HG03575 (cell line): ENCODE data around the gene ATG2B.
"Not testable (repeated sequence)": the region's sequence is repeated elsewhere in the genome, so short reads cannot be mapped to it uniquely, and the experiment has no call there.

Experiments
- ATAC-seq: cut with Tn5 transposase; IDR thresholded peaks from one replicate; pipeline ENCODE4 v1.9.1; 2021; ENCODE audit not compliant: unreplicated experiment, insufficient number of reproducible peaks, low FRiP score; ENCODE audit errors: extremely low read depth

Gene ATG2B

DNA sequence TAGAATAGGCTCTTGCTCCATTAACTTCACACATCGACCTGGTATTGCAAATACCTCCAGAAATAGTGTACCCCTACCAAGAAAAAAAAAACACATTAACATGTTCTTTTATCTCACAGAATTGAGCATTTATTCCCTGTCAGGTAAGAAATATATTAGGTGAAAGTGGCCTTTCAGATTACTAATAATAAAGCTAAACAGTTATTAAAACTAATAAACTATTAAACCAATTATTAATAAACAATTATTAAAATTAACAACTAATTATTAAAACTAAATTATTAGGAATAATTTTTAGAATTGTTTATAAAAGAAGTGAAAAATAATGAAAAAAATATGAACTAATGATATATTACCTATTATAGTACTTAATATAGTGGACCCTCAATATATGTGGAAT, 21.6 kb upstream of the ATG2B start:
- no peak for ATAC-seq

DNA sequence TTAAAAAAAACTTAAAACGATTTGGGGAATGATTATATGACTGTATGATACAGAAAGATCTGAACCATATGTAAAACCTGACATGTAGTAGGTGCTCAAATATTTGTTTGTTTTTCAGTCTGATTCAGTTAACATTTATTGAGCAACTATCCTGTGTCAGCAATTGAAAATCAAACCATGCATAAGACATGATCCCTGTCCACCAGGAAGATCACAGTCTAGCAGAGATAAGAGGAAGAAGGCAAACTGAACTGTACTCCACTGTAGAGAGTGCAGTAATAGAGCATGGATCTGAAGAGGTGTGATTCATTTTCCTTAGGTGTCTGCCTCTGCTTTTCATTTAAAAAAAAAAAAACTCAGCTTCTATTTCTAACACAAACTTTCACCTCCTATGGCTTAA, 20.9 kb upstream of the ATG2B start:
- ATAC-seq, result no peak

DNA sequence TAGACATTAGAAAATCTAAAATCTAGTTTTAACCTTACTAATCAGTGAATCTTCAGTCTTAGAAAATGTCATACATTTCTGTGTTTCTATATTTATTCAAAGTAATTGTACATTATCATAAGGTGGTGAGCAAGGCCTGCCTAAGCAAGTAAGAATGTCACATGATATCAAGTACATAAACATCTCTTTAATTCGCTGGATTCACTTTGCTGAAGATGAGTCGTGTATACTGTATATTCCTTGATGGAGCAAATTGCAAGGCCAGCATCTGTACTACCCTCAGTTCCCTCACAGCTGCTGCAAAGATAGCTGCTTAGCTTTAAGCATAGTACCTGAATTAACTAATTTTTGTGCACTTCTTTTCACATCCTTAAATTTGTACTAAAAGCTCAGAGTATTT, 20.3 kb upstream of the ATG2B start:
- ATAC-seq, result no peak

DNA sequence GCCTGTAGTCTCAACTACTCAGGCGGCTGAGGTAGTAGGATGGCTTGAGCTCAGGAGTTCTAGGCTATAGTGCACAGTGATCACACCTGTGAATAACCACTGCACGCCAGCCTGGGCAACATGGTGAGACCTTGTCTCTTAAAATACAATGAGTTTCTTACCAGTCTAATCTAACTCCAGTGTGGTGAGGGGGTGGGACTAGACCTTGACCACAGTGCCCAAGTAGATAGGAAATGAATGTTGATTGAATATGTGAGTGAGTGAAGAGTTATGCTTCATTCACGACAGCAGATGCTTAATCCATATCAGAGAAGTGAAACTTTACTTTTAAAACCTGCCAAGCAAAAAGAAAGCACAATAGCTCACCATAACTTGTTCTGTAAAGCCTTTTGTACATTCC, 17.6 kb upstream of the ATG2B start:
- no peak for ATAC-seq

DNA sequence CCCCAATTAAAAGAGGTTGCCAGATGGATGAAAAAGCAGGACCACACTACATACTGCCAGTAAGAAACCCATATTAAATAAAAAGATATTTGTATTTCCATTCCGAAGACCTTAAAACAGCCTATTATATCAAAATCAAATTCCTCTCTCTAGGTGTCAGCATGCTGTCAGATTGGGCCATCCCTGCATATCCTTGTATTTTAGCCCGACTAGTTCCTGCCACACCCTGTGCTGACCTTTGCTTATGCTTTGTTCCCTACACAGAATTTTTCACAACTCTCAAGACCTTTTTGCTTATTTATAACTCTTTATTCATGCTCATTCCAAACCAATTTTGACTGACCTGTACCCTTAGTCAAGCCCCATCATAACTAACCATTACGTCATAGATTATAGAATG, 13.0 kb upstream of the ATG2B start:
- no peak for ATAC-seq

DNA sequence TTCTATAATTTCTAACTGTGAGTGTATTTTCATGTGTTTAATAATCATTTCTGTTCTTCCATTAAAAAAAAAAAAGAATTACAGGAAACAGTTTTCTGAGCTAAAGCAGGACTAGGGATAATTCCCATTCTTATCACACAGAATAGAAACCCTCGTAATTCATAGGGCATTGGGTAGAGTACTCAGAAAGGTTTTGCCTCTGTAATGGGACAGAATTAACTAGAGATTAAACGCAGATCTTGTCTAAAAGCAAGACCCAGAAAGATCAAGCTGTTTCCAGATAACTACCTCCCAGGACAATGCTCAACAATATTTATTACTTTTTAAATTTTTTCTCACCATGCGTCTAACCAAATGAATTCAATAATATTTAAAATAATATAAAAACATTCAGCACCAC, 10.4 kb upstream of the ATG2B start:
- ATAC-seq, result no peak

- ATAC-seq, result no peak
Measured at GRCh38 chr14:96370528-96370927, 7.4 kb upstream of the ATG2B start.

GRCh38 chr14:96368534-96368933, 5.4 kb upstream of the ATG2B start:
- no peak for ATAC-seq

GRCh38 chr14:96364962-96365361, 1.8 kb upstream of the ATG2B start:
- ATAC-seq, result no peak

- ATAC-seq, result no peak
Measured at GRCh38 chr14:96363751-96364336, 703 bp upstream of the ATG2B start.

- ATAC-seq, result no peak
Measured at GRCh38 chr14:96362071-96362964, 823 bp downstream of the ATG2B start.

GRCh38 chr14:96359959-96360358, 3.2 kb downstream of the ATG2B start:
- ATAC-seq, result no peak

DNA sequence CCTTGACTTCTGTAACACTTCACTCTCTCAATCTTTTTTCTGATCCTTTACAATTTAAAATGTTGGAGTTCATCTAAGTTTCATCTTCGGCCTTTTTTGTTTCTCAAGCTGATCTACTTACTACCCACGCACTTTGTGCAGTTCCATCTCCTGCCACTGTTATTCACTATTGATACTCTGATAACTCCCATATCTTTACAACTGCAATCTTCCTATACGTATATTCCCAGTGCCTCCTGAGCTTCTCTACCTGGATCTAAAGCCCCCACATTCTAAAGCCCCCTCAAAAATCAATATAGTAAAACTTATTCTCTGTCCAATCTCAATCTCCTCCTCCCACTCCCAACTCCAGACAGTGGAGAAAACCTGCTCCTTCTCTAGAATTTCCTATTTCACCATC, 5.9 kb downstream of the ATG2B start:
- no peak for ATAC-seq

GRCh38 chr14:96354246-96354645, 8.9 kb downstream of the ATG2B start:
- no peak for ATAC-seq

DNA sequence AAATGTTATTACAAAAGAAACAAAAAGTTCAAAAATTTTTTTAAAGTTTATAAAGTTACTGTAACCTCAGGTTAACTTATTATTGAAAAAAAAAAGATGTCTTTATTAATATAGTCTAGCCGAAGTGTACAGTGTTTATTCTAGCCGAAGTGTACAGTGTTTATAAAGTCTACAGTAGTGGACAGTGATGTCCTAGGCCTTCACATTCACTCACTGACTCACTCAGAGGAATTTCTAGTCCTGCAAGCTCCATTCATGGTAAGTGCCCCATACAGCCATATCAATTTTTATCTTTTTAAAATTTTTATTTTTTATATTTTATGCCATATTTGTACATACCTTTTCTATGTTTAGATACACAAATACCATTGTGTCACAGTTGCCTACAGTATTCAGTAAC, 10.4 kb downstream of the ATG2B start:
- ATAC-seq, result no peak

DNA sequence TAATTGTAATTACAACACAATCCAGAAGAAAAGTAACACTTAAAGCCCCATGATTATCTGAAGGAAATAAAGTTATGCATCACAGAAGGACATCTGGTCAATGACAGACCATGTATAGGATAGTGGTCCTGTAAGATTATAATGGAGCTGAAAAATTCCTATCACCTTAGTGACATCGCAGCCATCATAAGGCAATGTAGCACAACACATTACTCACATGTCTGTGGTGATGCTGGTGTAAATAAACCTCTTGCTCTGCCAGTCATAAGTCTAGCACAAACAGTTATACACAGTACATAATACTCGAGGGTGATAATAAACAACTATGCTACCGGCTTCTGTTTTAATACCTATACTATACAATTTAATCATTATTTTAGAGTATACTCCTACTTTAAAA, 11.2 kb downstream of the ATG2B start:
- ATAC-seq, result no peak

- ATAC-seq, result no peak
Measured at GRCh38 chr14:96349286-96350075, 13.7 kb downstream of the ATG2B start.

DNA sequence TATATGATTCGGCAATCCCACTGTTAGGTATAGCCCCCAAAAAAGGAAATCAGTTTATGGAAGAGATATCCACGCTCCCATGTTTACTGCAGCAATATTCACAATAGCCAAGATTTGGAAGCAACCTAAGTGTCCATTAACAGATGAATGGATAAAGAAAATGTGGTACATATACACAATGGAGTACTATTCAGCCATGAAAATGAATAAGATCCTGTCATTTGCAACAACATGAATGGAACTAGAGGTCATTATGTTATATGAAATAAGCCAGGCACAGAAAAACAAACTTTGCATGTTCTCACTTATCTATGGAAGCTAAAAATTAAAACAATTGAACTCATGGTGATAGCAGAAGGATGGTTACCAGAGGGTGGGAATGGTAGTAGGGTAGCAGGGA, 15.2 kb downstream of the ATG2B start:
- not testable (repeated sequence) for ATAC-seq

- ATAC-seq, result no peak
Measured at GRCh38 chr14:96345669-96346068, 17.5 kb downstream of the ATG2B start.

- no peak for ATAC-seq
Measured at GRCh38 chr14:96341323-96341722, 21.8 kb downstream of the ATG2B start.
